Hepatocyte (in vitro differentiated cells): ENCODE data around the gene KCNE5.

Source experiments
- CTCF ChIP-seq: fragments of 200-600 bp; sonication (generic); IDR thresholded peaks from 2 replicates; pipeline ENCODE4 v1.5.1; 2016; ENCODE audit warnings: antibody characterized with exemption, mild to moderate bottlenecking; ENCODE audit not compliant: poor library complexity
- EZH2phosphoT487 ChIP-seq: fragments of 200-600 bp; sonication (generic); IDR thresholded peaks from one replicate; pipeline ENCODE4 v1.6.1; 2018; ENCODE audit warnings: antibody characterized with exemption, mild to moderate bottlenecking, low read depth, moderate library complexity; ENCODE audit not compliant: unreplicated experiment, severe bottlenecking

- TF ChIP-seq CTCF (no peak), EZH2phosphoT487 (no peak)
These were observed 13.2 kb upstream of the KCNE5 start for GRCh38 chrX:109638158-109638557.
